Gastroesophageal sphincter (tissue), 3 donors: ENCODE data around the gene PERCC1.

Source experiments
- POLR2A ChIP-seq, 2 donors: fragments of 450-650 bp; IDR thresholded peaks; one replicate each; pipeline ENCODE4 v1.6.1; 2017; ENCODE audit warnings: antibody characterized with exemption in 2 of 2, mild to moderate bottlenecking in 2 of 2, moderate library complexity in 1 of 2
- TF ChIP-seq, protein P1 (sequence below), 4 experiments: fragments of 200-600 bp in 2 of 4; fragments of 450-650 bp in 2 of 4; sonication (generic) in 1 of 4; IDR thresholded peaks; one replicate each; pipeline ENCODE4 v1.5.1; 2017 to 2019; ENCODE audit warnings: antibody characterized with exemption in 4 of 4, mild to moderate bottlenecking in 2 of 4, moderate library complexity in 2 of 4

- TF ChIP-seq, protein P1, sequence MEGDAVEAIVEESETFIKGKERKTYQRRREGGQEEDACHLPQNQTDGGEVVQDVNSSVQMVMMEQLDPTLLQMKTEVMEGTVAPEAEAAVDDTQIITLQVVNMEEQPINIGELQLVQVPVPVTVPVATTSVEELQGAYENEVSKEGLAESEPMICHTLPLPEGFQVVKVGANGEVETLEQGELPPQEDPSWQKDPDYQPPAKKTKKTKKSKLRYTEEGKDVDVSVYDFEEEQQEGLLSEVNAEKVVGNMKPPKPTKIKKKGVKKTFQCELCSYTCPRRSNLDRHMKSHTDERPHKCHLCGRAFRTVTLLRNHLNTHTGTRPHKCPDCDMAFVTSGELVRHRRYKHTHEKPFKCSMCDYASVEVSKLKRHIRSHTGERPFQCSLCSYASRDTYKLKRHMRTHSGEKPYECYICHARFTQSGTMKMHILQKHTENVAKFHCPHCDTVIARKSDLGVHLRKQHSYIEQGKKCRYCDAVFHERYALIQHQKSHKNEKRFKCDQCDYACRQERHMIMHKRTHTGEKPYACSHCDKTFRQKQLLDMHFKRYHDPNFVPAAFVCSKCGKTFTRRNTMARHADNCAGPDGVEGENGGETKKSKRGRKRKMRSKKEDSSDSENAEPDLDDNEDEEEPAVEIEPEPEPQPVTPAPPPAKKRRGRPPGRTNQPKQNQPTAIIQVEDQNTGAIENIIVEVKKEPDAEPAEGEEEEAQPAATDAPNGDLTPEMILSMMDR (IDR thresholded peaks at IDR 0.05), result no peak
- TF ChIP-seq POLR2A (IDR thresholded peaks at IDR 0.05), result no peak
Observed at GRCh38 chr16:1450841-1451240, 20.0 kb downstream of the PERCC1 start.
